HepG2 (cell line): ENCODE results near the gene MED12L. TPM values are rescaled to one million over a fixed set of nuclear protein-coding genes. Genes with fewer than 3 reads are reported as not detected.

Experiments
- ATAC-seq: fragments of 200-7000 bp; cut with Tn5 transposase; 3 replicates; pipeline ENCODE4 v1.9.1; 2020; ENCODE audit warnings: mild to moderate bottlenecking, moderate library complexity
- BruUV-seq: library from RNA; stranded (reverse); fragments of 400-500 nt; replicated peaks from 2 replicates; lab custom pipeline; 2021; lab: Mats Ljungman, UMichigan
- CTCF ChIA-PET: fragments of 300-600 bp; formaldehyde crosslinking; extraction: SDS; loops from one replicate; lab custom pipeline; 2021; ENCODE audit warnings: low total read pairs, inconsistent platforms, low intra/inter-chr PET ratio; lab: Yijun Ruan, JAX
- POLR2A ChIA-PET: fragments of 350-600 bp; sonication (Branson Sonifier 250); formaldehyde crosslinking; loops from one replicate; lab custom pipeline; 2020; ENCODE audit warnings: antibody characterized with exemption, inconsistent platforms; lab: Yijun Ruan, JAX
- DNase-seq: peaks from one replicate; pipeline ENCODE4 v3.0.0-alpha.2; 2015; ENCODE audit warnings: low spot score
- FAIRE-seq: peaks from 3 replicates; lab custom pipeline; 2011; peaks lifted over from hg19 to GRCh38; lab: Jason Lieb, UNC
- H2AFZ ChIP-seq: one replicate; pipeline ENCODE4 v1.6.1; 2011; ENCODE audit warnings: low read length, inconsistent platforms
- H3K27ac ChIP-seq: fragments of 300-600 bp; 3 replicates; pipeline ENCODE4 v1.8.0; 2011; ENCODE audit warnings: mixed run types, mild to moderate bottlenecking, mixed read lengths, low read length, inconsistent platforms; ENCODE audit not compliant: insufficient read depth; ENCODE audit errors: extremely low read length
- H3K27me3 ChIP-seq, 2 experiments: fragments of 200-600 bp in 1 of 2; 2 replicates in 1 of 2; 3 replicates in 1 of 2; pipeline versions ENCODE4 v1.6.0 to v1.8.0; 2011; ENCODE audit warnings: low read length in 2 of 2, mild to moderate bottlenecking in 2 of 2, moderate library complexity in 2 of 2, inconsistent platforms in 1 of 2; ENCODE audit not compliant: insufficient read depth in 2 of 2, control insufficient read depth in 1 of 2
- H3K36me3 ChIP-seq, 2 experiments: fragments of 200-600 bp in 1 of 2; replicated peaks in 1 of 2; 2 replicates in 1 of 2; 3 replicates in 1 of 2; pipeline versions ENCODE4 v1.5.1 to v1.8.0; 2011; ENCODE audit warnings: low read length in 2 of 2, inconsistent platforms in 1 of 2; ENCODE audit not compliant: insufficient read depth in 2 of 2, control insufficient read depth in 1 of 2
- H3K4me1 ChIP-seq: 2 replicates; pipeline ENCODE4 v1.5.1; 2012; ENCODE audit warnings: low read length, inconsistent platforms; ENCODE audit not compliant: insufficient read depth
- H3K4me2 ChIP-seq: 2 replicates; pipeline ENCODE4 v1.6.0; 2011; ENCODE audit warnings: low read depth, low read length, inconsistent platforms
- H3K4me3 ChIP-seq, 3 experiments: fragments of 200-600 bp in 1 of 3; sonication (generic), shearing (Covaris generic) in 1 of 3; replicated peaks in 1 of 3; 2 replicates each; pipeline ENCODE4 v1.5.1; 2011 to 2016; ENCODE audit warnings: low read length in 3 of 3, inconsistent platforms in 2 of 3, low read depth in 2 of 3, mild to moderate bottlenecking in 2 of 3, control low read depth in 1 of 3, mixed read lengths in 1 of 3; ENCODE audit not compliant: insufficient read depth in 1 of 3
- H3K79me2 ChIP-seq: one replicate; pipeline ENCODE4 v1.6.1; 2011; ENCODE audit warnings: low read length, inconsistent platforms; ENCODE audit not compliant: insufficient read depth
- H3K9ac ChIP-seq: 2 replicates; pipeline ENCODE4 v1.6.0; 2011; ENCODE audit warnings: mild to moderate bottlenecking, low read depth, low read length, inconsistent platforms; ENCODE audit not compliant: insufficient read depth
- H3K9me3 ChIP-seq: 2 replicates; pipeline ENCODE4 v1.5.1; 2012; ENCODE audit warnings: mild to moderate bottlenecking, low read length
- H4K20me1 ChIP-seq: 2 replicates; pipeline ENCODE4 v1.6.0; 2011; ENCODE audit warnings: inconsistent platforms, mild to moderate bottlenecking, low read length, moderate library complexity; ENCODE audit not compliant: insufficient read depth
- ARHGAP35 ChIP-seq: sonication (generic); formaldehyde crosslinking; IDR thresholded peaks from 2 replicates; pipeline ENCODE4 v1.9.0; 2022; ENCODE audit warnings: mild to moderate bottlenecking, inconsistent platforms, moderate library complexity, missing genetic modification reagents, borderline replicate concordance
- ATF4 ChIP-seq, 2 experiments: fragments of 450-650 bp in 1 of 2; sonication (generic) in 1 of 2; formaldehyde crosslinking; IDR thresholded peaks; 2 replicates each; pipeline versions ENCODE4 v1.5.0 to v1.8.0; 2020 to 2022; ENCODE audit warnings: mild to moderate bottlenecking in 1 of 2, missing genetic modification reagents in 1 of 2
- BATF2 ChIP-seq: sonication (generic); formaldehyde crosslinking; IDR thresholded peaks from 2 replicates; pipeline ENCODE4 v1.8.0; 2022; ENCODE audit warnings: mild to moderate bottlenecking, missing genetic modification reagents, moderate library complexity
- CENPT ChIP-seq: sonication (generic); formaldehyde crosslinking; IDR thresholded peaks from 2 replicates; pipeline ENCODE4 v1.8.0; 2022; ENCODE audit warnings: low read depth, mild to moderate bottlenecking, moderate library complexity, missing genetic modification reagents
- EEA1 ChIP-seq: sonication (generic); formaldehyde crosslinking; IDR thresholded peaks from 2 replicates; pipeline ENCODE4 v1.5.1; 2020; ENCODE audit warnings: mild to moderate bottlenecking, missing genetic modification reagents, borderline replicate concordance
- ELF4 ChIP-seq: sonication (generic); formaldehyde crosslinking; IDR thresholded peaks from 2 replicates; pipeline ENCODE4 v1.5.0; 2020; ENCODE audit warnings: missing genetic modification reagents, mild to moderate bottlenecking, moderate library complexity, borderline replicate concordance
- HDAC2 ChIP-seq: sonication (generic); formaldehyde crosslinking; IDR thresholded peaks from 2 replicates; pipeline ENCODE4 v1.4.0; 2020; ENCODE audit warnings: missing genetic modification reagents
- MATR3 ChIP-seq: sonication (generic); formaldehyde crosslinking; IDR thresholded peaks from 2 replicates; pipeline ENCODE4 v1.4.0; 2020; ENCODE audit warnings: missing genetic modification reagents
- MEIS1 ChIP-seq: sonication (generic); formaldehyde crosslinking; IDR thresholded peaks from 2 replicates; pipeline ENCODE4 v1.9.0; 2021; ENCODE audit warnings: mild to moderate bottlenecking, missing genetic modification reagents, moderate library complexity, borderline replicate concordance
- TCF12 ChIP-seq, 2 experiments: fragments of 450-650 bp in 1 of 2; sonication (generic) in 1 of 2; formaldehyde crosslinking in 1 of 2; IDR thresholded peaks; 2 replicates each; pipeline versions ENCODE4 v1.6.1 to v1.8.0; 2017 to 2022; ENCODE audit warnings: antibody characterized with exemption in 1 of 2, mild to moderate bottlenecking in 1 of 2, missing genetic modification reagents in 1 of 2, moderate library complexity in 1 of 2
- ZNF451 ChIP-seq: sonication (generic); formaldehyde crosslinking; IDR thresholded peaks from 2 replicates; pipeline ENCODE4 v1.5.0; 2020; ENCODE audit warnings: mild to moderate bottlenecking, missing genetic modification reagents
- ZNF530 ChIP-seq: sonication (generic); formaldehyde crosslinking; IDR thresholded peaks from 2 replicates; pipeline ENCODE4 v1.5.0; 2020; ENCODE audit warnings: low read depth, mild to moderate bottlenecking, missing genetic modification reagents
- ZNF564 ChIP-seq: sonication (generic); formaldehyde crosslinking; IDR thresholded peaks from 2 replicates; pipeline ENCODE4 v1.8.1; 2023; ENCODE audit warnings: mild to moderate bottlenecking, missing genetic modification reagents
- ZNF720 ChIP-seq: sonication (generic); formaldehyde crosslinking; IDR thresholded peaks from 2 replicates; pipeline ENCODE4 v1.4.0; 2020; ENCODE audit warnings: missing genetic modification reagents
- ZNF850 ChIP-seq: sonication (generic); formaldehyde crosslinking; conservative IDR thresholded peaks from 2 replicates; pipeline ENCODE4 v1.9.0; 2021; ENCODE audit warnings: mild to moderate bottlenecking, missing genetic modification reagents
- WGBS: methylation state at CpG from one replicate; pipeline ENCODE4 v1.1.6; 2017; ENCODE audit warnings: low lambda C conversion rate; 5-methylcytosine and 5-hydroxymethylcytosine counted together
- in situ Hi-C: cut with HindIII; loops from 2 replicates; pipeline ENCODE4 v1.10.0; 2017; ENCODE audit warnings: low pct_unique_long_range_greater_than_20kb; ENCODE audit not compliant: extremely low pct_ligation_motif_present
- intact Hi-C: fragments of 100-400 bp; cut with micrococcal nuclease; formaldehyde crosslinking; loops from one replicate; pipeline ENCODE4 v1.10.0; 2022; ENCODE audit not compliant: unreplicated experiment
- polyA plus RNA-seq, 8 experiments: library from polyadenylated mRNA; depleted of rRNA in 3 of 8; stranded (reverse) in 7 of 8; unstranded in 1 of 8; fragments of >200 nt; fragmentation: Illumina TruSeq in 4 of 8; extraction: Trizol in 4 of 8; gene quantifications; 2 replicates each; pipeline versions ENCODE4 v1.2.1 to v1.2.3, GENCODE V29; 2011 to 2016; ENCODE audit warnings: low read depth in 4 of 8, missing spikeins in 1 of 8, mixed read lengths in 1 of 8; ENCODE audit not compliant: insufficient read depth in 1 of 8
- total RNA-seq, 5 experiments: library from RNA; depleted of rRNA; stranded (reverse); fragments of >200 nt; fragmentation: Illumina TruSeq; extraction: Trizol; gene quantifications; 2 replicates each; pipeline ENCODE4 v1.2.3, GENCODE V29; 2016; ENCODE audit warnings: low read depth in 1 of 5
- TF ChIP-seq, protein P1 (sequence below): sonication (generic); formaldehyde crosslinking; IDR thresholded peaks from 2 replicates; pipeline ENCODE4 v1.4.0; 2020; ENCODE audit warnings: missing genetic modification reagents
- TF ChIP-seq, protein P2 (sequence below): sonication (generic); formaldehyde crosslinking; conservative IDR thresholded peaks from 2 replicates; pipeline ENCODE4 v1.5.0; 2020; ENCODE audit warnings: missing genetic modification reagents

Gene MED12L
- total and polyA plus RNA-seq, 2 of the 13 experiments (the other 11 are each of a cell fraction or from before 2014, with no cell fraction given) = 0.07 to 0.64 TPM

- Histone ChIP-seq H3K4me3 (no peak overlapping the region), H3K79me2 (no peaks in the 10 kb centered on the region), H4K20me1 (no peaks in the 10 kb centered on the region), H3K4me1 (peaks cover 10% of the 10 kb centered on the region), H3K36me3 (no peaks in the 10 kb centered on the region), H3K4me2 (no peak overlapping the region), H3K27ac (no peak overlapping the region), H2AFZ (no peak overlapping the region), H3K9me3 (no peaks in the 10 kb centered on the region), H3K27me3 (no peaks in the 10 kb centered on the region), H3K9ac (no peak overlapping the region)
- intact Hi-C loops = no loop called here
- POLR2A ChIA-PET = no interaction called here
- in situ Hi-C loops = no loop called here
- no TSS peak for BruUV-seq
- CTCF ChIA-PET = no interaction called here
- no peak for ATAC-seq
- FAIRE-seq = no peak
- DNase-seq = no peak
- 29% methylated on average over 1 of the region's 1 CpG for WGBS
- TF ChIP-seq, protein P1, sequence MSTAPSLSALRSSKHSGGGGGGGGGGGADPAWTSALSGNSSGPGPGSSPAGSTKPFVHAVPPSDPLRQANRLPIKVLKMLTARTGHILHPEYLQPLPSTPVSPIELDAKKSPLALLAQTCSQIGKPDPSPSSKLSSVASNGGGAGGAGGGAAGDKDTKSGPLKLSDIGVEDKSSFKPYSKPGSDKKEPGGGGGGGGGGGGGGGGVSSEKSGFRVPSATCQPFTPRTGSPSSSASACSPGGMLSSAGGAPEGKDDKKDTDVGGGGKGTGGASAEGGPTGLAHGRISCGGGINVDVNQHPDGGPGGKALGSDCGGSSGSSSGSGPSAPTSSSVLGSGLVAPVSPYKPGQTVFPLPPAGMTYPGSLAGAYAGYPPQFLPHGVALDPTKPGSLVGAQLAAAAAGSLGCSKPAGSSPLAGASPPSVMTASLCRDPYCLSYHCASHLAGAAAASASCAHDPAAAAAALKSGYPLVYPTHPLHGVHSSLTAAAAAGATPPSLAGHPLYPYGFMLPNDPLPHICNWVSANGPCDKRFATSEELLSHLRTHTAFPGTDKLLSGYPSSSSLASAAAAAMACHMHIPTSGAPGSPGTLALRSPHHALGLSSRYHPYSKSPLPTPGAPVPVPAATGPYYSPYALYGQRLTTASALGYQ (CRISPR knock-in tag) = no peak
- TF ChIP-seq HDAC2 (CRISPR knock-in tag) (no peak), BATF2 (CRISPR knock-in tag) (no peak), ZNF850 (CRISPR knock-in tag) (no peak), ZNF564 (CRISPR knock-in tag) (no peak), ZNF530 (CRISPR knock-in tag) (no peak), TCF12 (IDR thresholded peaks at IDR 0.05) (no peak), TCF12 (CRISPR knock-in tag; IDR thresholded peaks at IDR 0.05) (no peak), CENPT (CRISPR knock-in tag) (no peak), ZNF451 (CRISPR knock-in tag) (no peak), ZNF720 (CRISPR knock-in tag) (no peak), MEIS1 (CRISPR knock-in tag) (no peak), ARHGAP35 (CRISPR knock-in tag) (no peak), MATR3 (CRISPR knock-in tag) (no peak), ELF4 (CRISPR knock-in tag) (no peak), ATF4 (CRISPR knock-in tag; IDR thresholded peaks at IDR 0.05) (no peak), EEA1 (no peak)
- TF ChIP-seq, protein P2, sequence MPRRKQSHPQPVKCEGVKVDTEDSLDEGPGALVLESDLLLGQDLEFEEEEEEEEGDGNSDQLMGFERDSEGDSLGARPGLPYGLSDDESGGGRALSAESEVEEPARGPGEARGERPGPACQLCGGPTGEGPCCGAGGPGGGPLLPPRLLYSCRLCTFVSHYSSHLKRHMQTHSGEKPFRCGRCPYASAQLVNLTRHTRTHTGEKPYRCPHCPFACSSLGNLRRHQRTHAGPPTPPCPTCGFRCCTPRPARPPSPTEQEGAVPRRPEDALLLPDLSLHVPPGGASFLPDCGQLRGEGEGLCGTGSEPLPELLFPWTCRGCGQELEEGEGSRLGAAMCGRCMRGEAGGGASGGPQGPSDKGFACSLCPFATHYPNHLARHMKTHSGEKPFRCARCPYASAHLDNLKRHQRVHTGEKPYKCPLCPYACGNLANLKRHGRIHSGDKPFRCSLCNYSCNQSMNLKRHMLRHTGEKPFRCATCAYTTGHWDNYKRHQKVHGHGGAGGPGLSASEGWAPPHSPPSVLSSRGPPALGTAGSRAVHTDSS (CRISPR knock-in tag) = no peak
These were observed 222.4 kb downstream of the MED12L start for GRCh38 chr3:151307583-151308488.
